H1 (cell line): ENCODE data around the gene NACA. TPM values are rescaled to one million over a fixed set of nuclear protein-coding genes. Genes with fewer than 3 reads are reported as not detected.

Experiments
- CTCF ChIP-seq, 3 experiments: IDR thresholded peaks; 1 replicate in 2 of 3; 2 replicates in 1 of 3; pipeline versions ENCODE4 v1.5.1 to v1.6.1; 2011; ENCODE audit warnings: low read length in 3 of 3, mild to moderate bottlenecking in 3 of 3, inconsistent platforms in 2 of 3, low read depth in 1 of 3, moderate library complexity in 1 of 3; ENCODE audit not compliant: insufficient read depth in 1 of 3; ENCODE audit errors: control extremely low read depth in 1 of 3
- GTF2F1 ChIP-seq: IDR thresholded peaks from 2 replicates; pipeline ENCODE4 v1.6.1; 2012; ENCODE audit warnings: low read depth, low read length, improper control_type of control experiment, borderline replicate concordance
- PHF8 ChIP-seq: fragments of 200-600 bp; sonication (generic); conservative IDR thresholded peaks from 2 replicates; pipeline ENCODE4 v1.7.1; 2012; ENCODE audit warnings: low read depth, mild to moderate bottlenecking, inconsistent platforms, low read length, moderate library complexity
- RAD21 ChIP-seq, 2 experiments: IDR thresholded peaks in 1 of 2; conservative IDR thresholded peaks in 1 of 2; 2 replicates each; pipeline ENCODE4 v1.6.1; 2011; ENCODE audit warnings: low read depth in 2 of 2, low read length in 2 of 2, improper control_type of control experiment in 1 of 2, inconsistent platforms in 1 of 2, mild to moderate bottlenecking in 1 of 2, moderate library complexity in 1 of 2
- RXRA ChIP-seq: IDR thresholded peaks from 2 replicates; pipeline ENCODE4 v1.6.1; 2011; ENCODE audit warnings: low read depth, mild to moderate bottlenecking, low read length, moderate library complexity; ENCODE audit not compliant: insufficient read depth
- SRF ChIP-seq: IDR thresholded peaks from 2 replicates; pipeline ENCODE4 v1.6.1; 2011; ENCODE audit warnings: mild to moderate bottlenecking, low read depth, low read length, moderate library complexity
- polyA plus RNA-seq, 7 experiments: library from polyadenylated mRNA; depleted of rRNA in 3 of 7; stranded (reverse) in 5 of 7; unstranded in 2 of 7; fragments of >200 nt in 5 of 7; fragments of 200-250 nt in 2 of 7; gene quantifications; 1 replicate in 5 of 7; 2 replicates in 1 of 7; 4 replicates in 1 of 7; pipeline versions ENCODE4 v1.2.1 to v1.2.3, GENCODE V29; 2011 to 2013; ENCODE audit warnings: missing spikeins in 2 of 7, mixed read lengths in 2 of 7
- total RNA-seq: library from RNA; stranded (reverse); fragmentation: NEBNext Ultra II Directional; extraction: Animal tissue kit (Norgen Biotek cat#: 25700); gene quantifications from 2 replicates; pipeline ENCODE4 v1.2.1, GENCODE V29; 2021

The NACA gene
- total and polyA plus RNA-seq, 2 of the 8 experiments (the other 6 are each of a cell fraction or from before 2014, with no cell fraction given) = 511 to 1,063 TPM

DNA sequence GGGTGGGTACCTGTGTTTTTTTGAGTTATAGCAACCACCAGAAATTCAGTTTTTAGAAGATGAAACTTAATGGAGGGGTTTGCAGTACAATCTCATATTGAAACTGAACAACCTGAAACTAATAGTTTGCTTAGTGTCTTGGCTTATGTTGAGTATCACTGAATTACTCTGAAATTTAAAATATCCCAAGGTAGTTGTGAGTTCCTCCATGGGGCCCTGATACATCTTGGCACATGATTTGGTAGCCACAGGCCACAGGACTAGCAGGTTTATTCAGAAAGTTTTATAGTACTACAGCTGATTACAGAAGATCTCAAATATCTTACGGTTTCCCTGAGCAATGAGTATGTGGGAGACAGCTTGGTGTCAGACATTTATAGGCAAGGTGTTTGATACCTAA lies 47.4 kb downstream of the NACA start (continued):
- TF ChIP-seq CTCF (IDR thresholded peaks at IDR 0.05; ENCODE audit: control extremely low read depth in 1 of 3, insufficient read depth in 1 of 3, low read depth in 1 of 3, low read length in 3 of 3) = no peak
- TF ChIP-seq GTF2F1 = no peak
- TF ChIP-seq PHF8 = no peak
- no peak for TF ChIP-seq RXRA
- no peak for TF ChIP-seq RAD21 (IDR thresholded peaks at IDR 0.05 in 1 of 2, conservative IDR thresholded peaks at IDR 0.05 in 1 of 2; ENCODE audit: low read depth in 2 of 2, low read length in 2 of 2)
- TF ChIP-seq SRF = no peak
